HL-60 (cell line): ENCODE results near the gene IQGAP2.

Experiments
- DNase-seq, 2 experiments: peaks; one replicate each; pipeline ENCODE4 v3.0.0-alpha.2; 2010 to 2020; ENCODE audit warnings: low read depth in 1 of 2, low spot score in 1 of 2
- H3K27ac ChIP-seq: fragments of 250-450 bp; sonication (Bioruptor Pico); replicated peaks from 2 replicates; pipeline ENCODE4 v1.5.1; 2020; ENCODE audit warnings: mild to moderate bottlenecking, moderate library complexity
- H3K27me3 ChIP-seq: fragments of 250-450 bp; sonication (Bioruptor Pico); 2 replicates; pipeline ENCODE4 v1.5.1; 2021; ENCODE audit warnings: mild to moderate bottlenecking, moderate library complexity; ENCODE audit not compliant: insufficient read depth, poor library complexity, severe bottlenecking
- H3K4me3 ChIP-seq: replicated peaks from 2 replicates; pipeline ENCODE4 v1.5.1; 2011; ENCODE audit warnings: mild to moderate bottlenecking, control low read depth, low read length; ENCODE audit not compliant: insufficient read depth
- GABPA ChIP-seq: IDR thresholded peaks from 2 replicates; pipeline ENCODE4 v1.6.1; 2012; ENCODE audit warnings: low read depth
- POLR2AphosphoS5 ChIP-seq: IDR thresholded peaks from 2 replicates; pipeline ENCODE4 v1.6.1; 2012; ENCODE audit warnings: low read depth
- SPI1 ChIP-seq: IDR thresholded peaks from 2 replicates; pipeline ENCODE4 v1.6.1; 2012; ENCODE audit warnings: low read depth, mild to moderate bottlenecking, borderline replicate concordance
- TF ChIP-seq, protein P1 (sequence below): IDR thresholded peaks from 2 replicates; pipeline ENCODE4 v1.6.1; 2012; ENCODE audit warnings: low read depth; ENCODE audit not compliant: insufficient replicate concordance
- TF ChIP-seq, protein P2 (sequence below): IDR thresholded peaks from one replicate; pipeline ENCODE4 v1.5.1; 2011; ENCODE audit warnings: low read length, control low read depth, inconsistent platforms; ENCODE audit not compliant: insufficient read depth

The IQGAP2 gene

DNA sequence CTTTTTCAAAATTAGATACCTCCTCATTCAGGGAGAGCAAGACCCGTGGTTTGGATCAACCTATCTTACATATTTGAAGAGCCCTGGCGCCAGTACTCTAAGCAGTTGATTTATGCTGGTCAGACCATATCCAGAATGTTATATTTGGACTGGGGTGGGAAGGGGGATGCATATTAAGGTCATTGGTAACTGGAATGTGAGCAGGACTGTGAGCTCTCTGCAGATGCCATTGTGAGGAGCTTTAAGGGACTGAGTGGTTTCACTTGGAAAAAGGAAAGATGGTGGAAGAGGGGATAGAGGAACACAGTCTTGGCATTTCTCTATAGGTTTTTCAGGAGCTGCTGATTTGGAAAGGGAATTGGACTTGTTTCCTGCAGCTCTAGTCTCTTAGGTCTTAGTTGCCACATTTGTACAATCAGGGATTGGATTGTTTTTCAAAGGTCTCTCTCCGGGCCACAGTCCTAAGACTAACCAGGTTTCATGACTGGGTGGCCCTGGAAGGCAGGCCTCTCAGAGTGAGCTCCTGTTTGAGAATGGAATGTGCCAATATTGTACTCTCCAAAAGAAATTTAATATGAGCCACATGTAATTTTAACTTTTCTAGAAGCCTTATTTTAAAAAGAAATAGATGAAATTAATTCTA, 287.1 kb downstream of the IQGAP2 start:
- DNase-seq, result no peak
- H3K27me3 ChIP-seq, result no peaks in the 10 kb centered on the region
- TF ChIP-seq, protein P1, sequence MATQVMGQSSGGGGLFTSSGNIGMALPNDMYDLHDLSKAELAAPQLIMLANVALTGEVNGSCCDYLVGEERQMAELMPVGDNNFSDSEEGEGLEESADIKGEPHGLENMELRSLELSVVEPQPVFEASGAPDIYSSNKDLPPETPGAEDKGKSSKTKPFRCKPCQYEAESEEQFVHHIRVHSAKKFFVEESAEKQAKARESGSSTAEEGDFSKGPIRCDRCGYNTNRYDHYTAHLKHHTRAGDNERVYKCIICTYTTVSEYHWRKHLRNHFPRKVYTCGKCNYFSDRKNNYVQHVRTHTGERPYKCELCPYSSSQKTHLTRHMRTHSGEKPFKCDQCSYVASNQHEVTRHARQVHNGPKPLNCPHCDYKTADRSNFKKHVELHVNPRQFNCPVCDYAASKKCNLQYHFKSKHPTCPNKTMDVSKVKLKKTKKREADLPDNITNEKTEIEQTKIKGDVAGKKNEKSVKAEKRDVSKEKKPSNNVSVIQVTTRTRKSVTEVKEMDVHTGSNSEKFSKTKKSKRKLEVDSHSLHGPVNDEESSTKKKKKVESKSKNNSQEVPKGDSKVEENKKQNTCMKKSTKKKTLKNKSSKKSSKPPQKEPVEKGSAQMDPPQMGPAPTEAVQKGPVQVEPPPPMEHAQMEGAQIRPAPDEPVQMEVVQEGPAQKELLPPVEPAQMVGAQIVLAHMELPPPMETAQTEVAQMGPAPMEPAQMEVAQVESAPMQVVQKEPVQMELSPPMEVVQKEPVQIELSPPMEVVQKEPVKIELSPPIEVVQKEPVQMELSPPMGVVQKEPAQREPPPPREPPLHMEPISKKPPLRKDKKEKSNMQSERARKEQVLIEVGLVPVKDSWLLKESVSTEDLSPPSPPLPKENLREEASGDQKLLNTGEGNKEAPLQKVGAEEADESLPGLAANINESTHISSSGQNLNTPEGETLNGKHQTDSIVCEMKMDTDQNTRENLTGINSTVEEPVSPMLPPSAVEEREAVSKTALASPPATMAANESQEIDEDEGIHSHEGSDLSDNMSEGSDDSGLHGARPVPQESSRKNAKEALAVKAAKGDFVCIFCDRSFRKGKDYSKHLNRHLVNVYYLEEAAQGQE, result no peak
- TF ChIP-seq GABPA (no peak), POLR2AphosphoS5 (no peak), SPI1 (no peak)
- TF ChIP-seq, protein P2, sequence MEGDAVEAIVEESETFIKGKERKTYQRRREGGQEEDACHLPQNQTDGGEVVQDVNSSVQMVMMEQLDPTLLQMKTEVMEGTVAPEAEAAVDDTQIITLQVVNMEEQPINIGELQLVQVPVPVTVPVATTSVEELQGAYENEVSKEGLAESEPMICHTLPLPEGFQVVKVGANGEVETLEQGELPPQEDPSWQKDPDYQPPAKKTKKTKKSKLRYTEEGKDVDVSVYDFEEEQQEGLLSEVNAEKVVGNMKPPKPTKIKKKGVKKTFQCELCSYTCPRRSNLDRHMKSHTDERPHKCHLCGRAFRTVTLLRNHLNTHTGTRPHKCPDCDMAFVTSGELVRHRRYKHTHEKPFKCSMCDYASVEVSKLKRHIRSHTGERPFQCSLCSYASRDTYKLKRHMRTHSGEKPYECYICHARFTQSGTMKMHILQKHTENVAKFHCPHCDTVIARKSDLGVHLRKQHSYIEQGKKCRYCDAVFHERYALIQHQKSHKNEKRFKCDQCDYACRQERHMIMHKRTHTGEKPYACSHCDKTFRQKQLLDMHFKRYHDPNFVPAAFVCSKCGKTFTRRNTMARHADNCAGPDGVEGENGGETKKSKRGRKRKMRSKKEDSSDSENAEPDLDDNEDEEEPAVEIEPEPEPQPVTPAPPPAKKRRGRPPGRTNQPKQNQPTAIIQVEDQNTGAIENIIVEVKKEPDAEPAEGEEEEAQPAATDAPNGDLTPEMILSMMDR, result no peak
- no peak overlapping the region for H3K4me3 ChIP-seq
- no peak overlapping the region for H3K27ac ChIP-seq

DNA sequence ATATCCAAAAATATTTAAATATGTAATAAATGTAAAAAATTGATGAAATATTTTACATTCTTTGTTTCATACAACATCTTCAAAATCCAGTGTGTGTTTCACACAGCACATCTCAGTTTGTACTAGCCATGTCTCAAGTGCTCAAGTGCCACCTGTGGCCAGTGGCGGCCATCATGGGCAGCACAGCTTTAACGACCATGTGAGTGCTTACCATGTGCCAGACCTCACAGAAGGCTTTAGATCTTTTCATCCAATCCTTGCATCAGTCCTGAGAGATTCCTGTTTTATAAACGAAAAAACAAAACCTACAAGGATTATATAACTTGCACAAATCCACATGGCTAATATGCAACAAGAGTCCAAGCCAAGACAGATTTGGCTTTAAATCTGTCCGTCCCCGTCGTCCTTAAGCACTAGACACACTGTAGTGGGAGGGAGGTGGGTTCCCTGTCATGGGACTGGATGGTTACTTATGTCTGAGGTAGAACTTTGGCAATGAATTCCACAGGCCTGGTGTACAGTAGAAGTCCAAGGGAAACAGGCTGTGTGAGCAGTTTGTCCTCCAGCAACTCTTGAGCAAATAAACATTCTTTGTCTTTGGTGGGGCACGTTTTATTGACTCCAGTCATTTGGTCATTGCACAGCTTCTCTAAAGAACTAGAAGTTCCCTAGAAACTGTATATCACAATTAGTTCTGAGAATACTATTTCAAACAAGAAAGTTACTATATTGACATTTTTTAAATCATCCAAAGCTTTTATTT, 287.8 kb downstream of the IQGAP2 start:
- H3K27ac ChIP-seq, result no peak overlapping the region
- no peaks in the 10 kb centered on the region for H3K27me3 ChIP-seq
- no peak overlapping the region for H3K4me3 ChIP-seq
- DNase-seq, result no peak
- TF ChIP-seq GABPA (no peak), SPI1 (no peak), POLR2AphosphoS5 (no peak)
- TF ChIP-seq, protein P2, result no peak
- TF ChIP-seq, protein P1, result no peak

DNA sequence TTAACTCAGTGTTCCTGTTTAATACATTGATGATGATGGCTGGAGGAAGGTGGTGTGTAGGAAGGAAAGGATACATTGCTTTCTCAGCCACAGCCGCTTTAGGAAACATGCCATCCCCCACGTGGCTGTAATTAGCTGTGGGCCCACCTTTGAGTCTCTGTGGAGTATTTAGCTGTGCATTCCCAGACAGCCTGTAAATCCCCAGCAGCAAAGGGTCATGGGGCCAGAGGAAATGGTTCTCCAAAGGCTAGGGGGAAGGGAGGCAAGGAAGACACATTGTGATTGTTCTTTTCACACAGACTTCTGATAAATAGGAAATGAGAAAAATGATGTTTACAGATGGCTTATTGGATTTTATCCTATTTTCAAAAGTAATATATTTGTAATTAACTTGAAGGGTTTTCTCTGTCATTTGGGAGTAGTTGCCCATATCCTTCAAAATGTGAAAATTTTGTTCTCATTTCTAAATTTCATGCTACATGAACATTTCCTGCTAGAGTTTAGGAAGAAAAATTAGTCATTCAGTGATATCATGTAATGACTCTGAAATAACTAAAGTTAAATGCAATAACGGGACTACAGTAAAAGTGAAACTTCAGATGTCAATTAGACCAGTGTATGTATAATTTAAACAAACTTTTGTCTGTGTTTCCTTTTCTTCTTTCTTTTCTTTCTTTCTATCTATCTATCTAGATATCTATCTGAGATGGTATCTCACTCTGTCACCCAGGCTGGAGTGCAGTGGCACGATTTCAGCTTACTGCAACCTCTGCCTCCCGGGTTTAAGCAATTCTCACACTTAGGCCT, 288.6 kb downstream of the IQGAP2 start:
- DNase-seq, result no peak
- no peak overlapping the region for H3K27ac ChIP-seq
- no peak overlapping the region for H3K4me3 ChIP-seq
- H3K27me3 ChIP-seq, result no peaks in the 10 kb centered on the region
- TF ChIP-seq, protein P1, result no peak
- no peak for TF ChIP-seq GABPA
- TF ChIP-seq SPI1, result no peak
- TF ChIP-seq POLR2AphosphoS5, result no peak
